Testis (tissue), 3 donors: Measurements from ENCODE around the gene ZNF728. TPM values are rescaled to one million over a fixed set of nuclear protein-coding genes. Genes with fewer than 3 reads are reported as not detected.
"Not testable (repeated sequence)": the region's sequence is repeated elsewhere in the genome, so short reads cannot be mapped to it uniquely, and the experiment has no call there.

Experiments
- DNase-seq: peaks from one replicate; pipeline ENCODE4 v3.0.0-alpha.2; 2019
- H3K27ac ChIP-seq, 2 donors: fragments of 200-600 bp; sonication (generic); one replicate each; pipeline ENCODE4 v1.5.1; 2019
- H3K27me3 ChIP-seq: fragments of 200-600 bp; sonication (generic); one replicate; pipeline ENCODE4 v1.5.1; 2019
- H3K36me3 ChIP-seq: fragments of 200-600 bp; sonication (generic); one replicate; pipeline ENCODE4 v1.5.1; 2017; ENCODE audit warnings: low read depth; ENCODE audit errors: missing control alignments
- H3K4me1 ChIP-seq: fragments of 200-600 bp; sonication (generic); one replicate; pipeline ENCODE4 v1.5.1; 2019
- H3K4me3 ChIP-seq, 2 donors: fragments of 200-600 bp; sonication (generic); one replicate each; pipeline ENCODE4 v1.5.1; 2017 to 2019
- H3K9me3 ChIP-seq: fragments of 200-600 bp; sonication (generic); one replicate; pipeline ENCODE4 v1.5.1; 2017
- POLR2A ChIP-seq: fragments of 450-650 bp; IDR thresholded peaks from one replicate; pipeline ENCODE4 v1.6.1; 2017; ENCODE audit warnings: antibody characterized with exemption, mild to moderate bottlenecking, moderate library complexity
- WGBS, 2 donors: methylation state at CpG; one replicate each; pipeline ENCODE4 v1.1.5; 2018; 5-methylcytosine and 5-hydroxymethylcytosine counted together
- intact Hi-C: fragments of 100-400 bp; cut with DNase I; formaldehyde crosslinking; loops from one replicate; pipeline ENCODE4 v1.15.1; 2023; ENCODE audit warnings: low total_unique reads
- polyA plus RNA-seq: library from polyadenylated mRNA; stranded (reverse); fragments of 350-450 nt; fragmentation: Illumina TruSeq; extraction: RNeasy Lipid Tissue Mini Kit (QIAGEN cat#74804); gene quantifications from one replicate; pipeline ENCODE4 v1.2.3, GENCODE V29; 2014; ENCODE audit warnings: low read depth, low replicate concordance; ENCODE audit not compliant: insufficient read depth
- total RNA-seq, 2 donors: library from RNA; depleted of rRNA; stranded (reverse); fragments of >200 nt; gene quantifications; one replicate each; pipeline ENCODE4 v1.2.3, GENCODE V29; 2016
- TF ChIP-seq, protein P1 (sequence below), 3 experiments: fragments of 450-650 bp in 2 of 3; fragments of 200-600 bp in 1 of 3; sonication (generic) in 1 of 3; IDR thresholded peaks; one replicate each; pipeline ENCODE4 v1.5.1; 2016 to 2019; ENCODE audit warnings: antibody characterized with exemption in 3 of 3, mild to moderate bottlenecking in 2 of 3, moderate library complexity in 1 of 3

ZNF728 gene
- total and polyA plus RNA-seq, 3 donors from 2014 or later = 9.0 to 33.3 (median 22.9) TPM

DNA sequence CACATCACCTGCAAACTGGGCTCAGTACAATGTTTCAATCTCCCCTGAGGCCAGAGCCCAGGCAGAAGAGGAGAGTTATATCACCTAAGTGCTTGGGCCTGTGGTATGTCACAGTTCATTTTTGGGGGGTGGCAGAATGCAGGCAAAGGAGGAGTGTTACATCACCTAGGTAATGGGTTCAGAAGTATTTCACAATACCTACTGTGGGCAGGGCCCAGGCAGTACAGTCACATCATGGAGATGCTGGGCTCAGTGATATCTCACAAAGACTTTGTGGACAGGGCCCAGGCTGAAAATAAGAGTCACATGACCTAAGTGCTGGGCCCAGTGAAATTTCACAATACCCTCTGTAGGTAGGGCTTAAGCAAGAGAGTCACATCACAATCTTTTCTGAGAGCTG is 12.7 kb upstream of the ZNF728 start:
- TF ChIP-seq POLR2A = no peak
- TF ChIP-seq, protein P1, sequence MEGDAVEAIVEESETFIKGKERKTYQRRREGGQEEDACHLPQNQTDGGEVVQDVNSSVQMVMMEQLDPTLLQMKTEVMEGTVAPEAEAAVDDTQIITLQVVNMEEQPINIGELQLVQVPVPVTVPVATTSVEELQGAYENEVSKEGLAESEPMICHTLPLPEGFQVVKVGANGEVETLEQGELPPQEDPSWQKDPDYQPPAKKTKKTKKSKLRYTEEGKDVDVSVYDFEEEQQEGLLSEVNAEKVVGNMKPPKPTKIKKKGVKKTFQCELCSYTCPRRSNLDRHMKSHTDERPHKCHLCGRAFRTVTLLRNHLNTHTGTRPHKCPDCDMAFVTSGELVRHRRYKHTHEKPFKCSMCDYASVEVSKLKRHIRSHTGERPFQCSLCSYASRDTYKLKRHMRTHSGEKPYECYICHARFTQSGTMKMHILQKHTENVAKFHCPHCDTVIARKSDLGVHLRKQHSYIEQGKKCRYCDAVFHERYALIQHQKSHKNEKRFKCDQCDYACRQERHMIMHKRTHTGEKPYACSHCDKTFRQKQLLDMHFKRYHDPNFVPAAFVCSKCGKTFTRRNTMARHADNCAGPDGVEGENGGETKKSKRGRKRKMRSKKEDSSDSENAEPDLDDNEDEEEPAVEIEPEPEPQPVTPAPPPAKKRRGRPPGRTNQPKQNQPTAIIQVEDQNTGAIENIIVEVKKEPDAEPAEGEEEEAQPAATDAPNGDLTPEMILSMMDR (IDR thresholded peaks at IDR 0.05) = no peak
- no peak overlapping the region for H3K4me3 ChIP-seq
- intact Hi-C loops = no loop called here
- H3K27ac ChIP-seq = no peak overlapping the region
- DNase-seq = no peak
- H3K36me3 ChIP-seq = no peaks in the 10 kb centered on the region
- no peaks in the 10 kb centered on the region for H3K9me3 ChIP-seq
- H3K27me3 ChIP-seq = no peaks in the 10 kb centered on the region
- H3K4me1 ChIP-seq = no peaks in the 10 kb centered on the region

- H3K27ac ChIP-seq, H3K36me3 ChIP-seq, H3K4me3 ChIP-seq, H3K9me3 ChIP-seq, intact Hi-C loops, DNase-seq, H3K27me3 ChIP-seq, H3K4me1 ChIP-seq: not testable (repeated sequence)
- 48 to 50% methylated on average over 1 of the region's 1 CpG for WGBS, 2 donors
These were observed 8.0 kb downstream of the ZNF728 start for GRCh38 chr19:22994957-22995356.

GRCh38 chr19:22976248-22976647 is 26.7 kb downstream of the ZNF728 start:
- no peak for TF ChIP-seq POLR2A
- TF ChIP-seq, protein P1 (IDR thresholded peaks at IDR 0.05) = no peak
- H3K4me1 ChIP-seq = no peaks in the 10 kb centered on the region
- 86 to 92% methylated on average over 2 of the region's 2 CpGs for WGBS, 2 donors
- no peaks in the 10 kb centered on the region for H3K9me3 ChIP-seq
- H3K27ac ChIP-seq = no peak overlapping the region
- H3K4me3 ChIP-seq = no peak overlapping the region
- DNase-seq = no peak
- intact Hi-C loops = no loop called here
- no peaks in the 10 kb centered on the region for H3K36me3 ChIP-seq
- no peaks in the 10 kb centered on the region for H3K27me3 ChIP-seq

DNA sequence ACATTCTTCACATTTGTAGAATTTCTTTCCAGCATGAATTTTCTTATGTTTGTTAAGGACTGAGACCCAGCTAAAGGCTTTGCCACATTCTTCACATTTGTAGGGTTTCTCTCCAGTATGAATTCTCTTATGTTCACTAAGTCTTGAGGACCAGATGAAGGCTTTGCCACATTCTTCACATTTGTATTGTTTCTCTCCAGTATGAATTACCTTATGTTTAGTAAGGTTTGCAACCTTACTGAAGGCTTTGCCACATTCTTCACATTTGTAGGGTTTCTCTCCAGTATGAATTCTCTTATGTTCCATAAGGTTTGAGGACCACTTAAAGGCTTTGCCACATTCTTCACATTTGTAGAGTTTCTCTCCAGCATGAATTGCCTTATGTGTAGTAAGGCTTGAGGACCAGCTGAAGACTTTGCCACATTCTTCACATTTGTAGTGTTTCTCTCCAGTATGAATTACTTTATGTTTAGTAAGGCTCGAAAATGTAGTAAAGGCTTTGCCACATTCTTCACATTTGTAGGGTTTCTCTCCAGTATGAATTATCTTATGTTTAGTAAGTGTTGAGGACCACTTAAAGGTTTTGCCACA is 27.3 kb downstream of the ZNF728 start:
- H3K36me3 ChIP-seq, H3K27me3 ChIP-seq, H3K4me3 ChIP-seq, intact Hi-C loops, H3K9me3 ChIP-seq, H3K27ac ChIP-seq, DNase-seq, H3K4me1 ChIP-seq: not testable (repeated sequence)
- 70 to 74% methylated on average over 1 of the region's 1 CpG for WGBS, 2 donors

- WGBS, 2 donors = 34 to 52% methylated on average over 5 of the region's 5 CpGs
- no peak for TF ChIP-seq POLR2A
- TF ChIP-seq, protein P1 (IDR thresholded peaks at IDR 0.05) = no peak
- DNase-seq = peak; percentile 21
These were observed 57.4 kb downstream of the ZNF728 start for GRCh38 chr19:22945560-22945959.

GRCh38 chr19:22935151-22935550 is 67.8 kb downstream of the ZNF728 start:
- H3K4me1 ChIP-seq = no peaks in the 10 kb centered on the region
- no peak for TF ChIP-seq POLR2A
- TF ChIP-seq, protein P1 (IDR thresholded peaks at IDR 0.05) = no peak
- DNase-seq = no peak
- H3K9me3 ChIP-seq = no peaks in the 10 kb centered on the region
- no peak overlapping the region for H3K4me3 ChIP-seq
- H3K36me3 ChIP-seq = no peaks in the 10 kb centered on the region
- H3K27ac ChIP-seq = no peak overlapping the region
- intact Hi-C loops = no loop called here
- 87 to 100% methylated on average over 2 of the region's 2 CpGs for WGBS, 2 donors
- H3K27me3 ChIP-seq = no peaks in the 10 kb centered on the region

More at GRCh38 chr19:22945560-22945959, 57.4 kb downstream of the ZNF728 start:
- H3K9me3 ChIP-seq = no peaks in the 10 kb centered on the region
- no peaks in the 10 kb centered on the region for H3K36me3 ChIP-seq
- H3K27me3 ChIP-seq = no peaks in the 10 kb centered on the region
- H3K4me3 ChIP-seq = no peak overlapping the region
- H3K4me1 ChIP-seq = no peaks in the 10 kb centered on the region
- intact Hi-C loops = no loop called here
- H3K27ac ChIP-seq = no peak overlapping the region

DNA sequence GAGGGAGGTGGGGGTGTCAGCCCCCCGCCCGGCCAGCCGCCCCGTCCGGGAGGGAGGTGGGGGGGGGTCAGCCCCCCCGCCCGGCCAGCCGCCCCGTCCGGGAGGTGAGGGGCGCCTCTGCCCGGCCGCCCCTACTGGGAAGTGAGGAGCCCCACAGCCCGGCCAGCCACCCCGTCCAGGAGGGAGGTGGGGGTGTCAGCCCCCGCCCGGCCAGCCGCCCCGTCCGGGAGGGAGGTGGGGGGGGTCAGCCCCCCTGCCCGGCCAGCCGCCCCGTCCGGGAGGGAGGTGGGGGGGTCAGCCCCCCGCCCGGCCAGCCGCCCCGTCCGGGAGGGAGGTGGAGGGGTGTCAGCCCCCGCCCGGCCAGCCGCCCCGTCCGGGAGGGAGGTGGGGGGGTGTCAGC is 75.4 kb downstream of the ZNF728 start:
- H3K4me1 ChIP-seq, H3K4me3 ChIP-seq, H3K36me3 ChIP-seq, H3K27me3 ChIP-seq, H3K9me3 ChIP-seq, intact Hi-C loops, DNase-seq, H3K27ac ChIP-seq: not testable (repeated sequence)
- no CpG with 5 or more reads among the region's 34 CpGs for WGBS, 2 donors

- H3K4me1 ChIP-seq, H3K9me3 ChIP-seq, DNase-seq, intact Hi-C loops, H3K27ac ChIP-seq, H3K27me3 ChIP-seq, H3K4me3 ChIP-seq, H3K36me3 ChIP-seq: not testable (repeated sequence)
- WGBS, 2 donors = 72 to 78% methylated on average over 16 to 41 of the region's 41 CpGs
These were observed 77.8 kb downstream of the ZNF728 start for GRCh38 chr19:22925181-22925580.
